SK-MEL-5 (cell line): ENCODE data around the gene MINDY3. TPM values are rescaled to one million over a fixed set of nuclear protein-coding genes. Genes with fewer than 3 reads are reported as not detected.
"Not testable (repeated sequence)": the region's sequence is repeated elsewhere in the genome, so short reads cannot be mapped to it uniquely, and the experiment has no call there.

Experiments used
- DNase-seq: peaks from one replicate; pipeline ENCODE4 v3.0.0-alpha.2; 2016; ENCODE audit warnings: low read depth, low spot score
- in situ Hi-C: cut with HindIII; loops from 2 replicates; pipeline ENCODE4 v1.10.0; 2016; ENCODE audit warnings: low sequenced_read_pairs, high pct_unique_total_duplicates, low pct_unique_long_range_greater_than_20kb
- total RNA-seq: library from RNA; depleted of rRNA; stranded (reverse); fragments of >200 nt; shearing (Covaris generic); gene quantifications from 2 replicates; pipeline ENCODE4 v1.2.3, GENCODE V29; 2014

Gene MINDY3
- total RNA-seq, 1 experiment from 2014 or later: 20.2 TPM

GRCh38 chr10:15860692-15861201 is 440 bp upstream of the MINDY3 start:
- in situ Hi-C loops: no loop called here
- no peak for DNase-seq

- DNase-seq: no peak
- in situ Hi-C loops: no loop called here
These were observed 800 bp downstream of the MINDY3 start for GRCh38 chr10:15859509-15859905.

- no peak for DNase-seq
- in situ Hi-C loops: no loop called here
These were observed 1.4 kb downstream of the MINDY3 start for GRCh38 chr10:15858861-15859281.

- in situ Hi-C loops: no loop called here
- no peak for DNase-seq
These were observed 3.2 kb downstream of the MINDY3 start for GRCh38 chr10:15857107-15857575.

- in situ Hi-C loops: no loop called here
- DNase-seq: no peak
These were observed 3.8 kb downstream of the MINDY3 start for GRCh38 chr10:15856328-15857015.

- DNase-seq: no peak
- in situ Hi-C loops: no loop called here
These were observed 6.5 kb downstream of the MINDY3 start for GRCh38 chr10:15853800-15854199.

- no peak for DNase-seq
- in situ Hi-C loops: no loop called here
These were observed 8.2 kb downstream of the MINDY3 start for GRCh38 chr10:15852111-15852557.

- in situ Hi-C loops, DNase-seq: not testable (repeated sequence)
These were observed 9.8 kb downstream of the MINDY3 start for GRCh38 chr10:15850337-15850978.

- in situ Hi-C loops: no loop called here
- no peak for DNase-seq
These were observed 11.0 kb downstream of the MINDY3 start for GRCh38 chr10:15849316-15849715.

- in situ Hi-C loops: no loop called here
- no peak for DNase-seq
These were observed 12.8 kb downstream of the MINDY3 start for GRCh38 chr10:15847481-15847880.

- in situ Hi-C loops: no loop called here
- no peak for DNase-seq
These were observed 15.8 kb downstream of the MINDY3 start for GRCh38 chr10:15844517-15844916.

GRCh38 chr10:15843695-15844094 is 16.6 kb downstream of the MINDY3 start:
- in situ Hi-C loops: no loop called here
- no peak for DNase-seq

- DNase-seq: peak; percentile 7
- in situ Hi-C loops: no loop called here
These were observed 17.6 kb downstream of the MINDY3 start for GRCh38 chr10:15842556-15843169.

- in situ Hi-C loops: no loop called here
- DNase-seq: peak; percentile 4
These were observed 18.6 kb downstream of the MINDY3 start for GRCh38 chr10:15841696-15842095.

- in situ Hi-C loops: no loop called here
- no peak for DNase-seq
These were observed 23.5 kb downstream of the MINDY3 start for GRCh38 chr10:15836807-15837206.

GRCh38 chr10:15829495-15829894 is 30.8 kb downstream of the MINDY3 start:
- in situ Hi-C loops: no loop called here
- no peak for DNase-seq

GRCh38 chr10:15824498-15824897 is 35.8 kb downstream of the MINDY3 start:
- peak; percentile 23 for DNase-seq

GRCh38 chr10:15822131-15822530 is 38.2 kb downstream of the MINDY3 start:
- in situ Hi-C loops: no loop called here
- DNase-seq: no peak

More at GRCh38 chr10:15824498-15824897, 35.8 kb downstream of the MINDY3 start:
- in situ Hi-C loops: no loop called here
